Nephron progenitor cell (in vitro differentiated cells): ENCODE results near the gene TMED1.
"Not testable (repeated sequence)": the region's sequence is repeated elsewhere in the genome, so short reads cannot be mapped to it uniquely, and the experiment has no call there.

Source experiments
- DNase-seq: peaks from one replicate; pipeline ENCODE4 v3.0.0; 2021
- H3K27ac Mint-ChIP-seq: 2 replicates; pipeline ENCODE4 v1.8.0; 2021; ENCODE audit warnings: mild to moderate bottlenecking, moderate library complexity, mixed read lengths
- H3K27me3 Mint-ChIP-seq: 2 replicates; pipeline ENCODE4 v1.8.0; 2021; ENCODE audit warnings: mild to moderate bottlenecking, low read depth, mixed read lengths; ENCODE audit not compliant: poor library complexity
- H3K36me3 Mint-ChIP-seq: 2 replicates; pipeline ENCODE4 v1.8.0; 2021; ENCODE audit warnings: low read depth, mixed read lengths
- H3K4me1 Mint-ChIP-seq: 2 replicates; pipeline ENCODE4 v1.8.0; 2021; ENCODE audit warnings: mixed read lengths
- H3K4me3 Mint-ChIP-seq: 2 replicates; pipeline ENCODE4 v1.8.0; 2021; ENCODE audit warnings: mild to moderate bottlenecking, moderate library complexity, mixed read lengths
- H3K9me3 Mint-ChIP-seq: 2 replicates; pipeline ENCODE4 v1.8.0; 2021; ENCODE audit warnings: mild to moderate bottlenecking, moderate library complexity, mixed read lengths
- TF ChIP-seq, protein P1 (sequence below): fragments of 200-600 bp; sonication (generic); IDR thresholded peaks from 2 replicates; pipeline ENCODE4 v1.5.0; 2021; ENCODE audit warnings: antibody characterized with exemption

The TMED1 gene

DNA sequence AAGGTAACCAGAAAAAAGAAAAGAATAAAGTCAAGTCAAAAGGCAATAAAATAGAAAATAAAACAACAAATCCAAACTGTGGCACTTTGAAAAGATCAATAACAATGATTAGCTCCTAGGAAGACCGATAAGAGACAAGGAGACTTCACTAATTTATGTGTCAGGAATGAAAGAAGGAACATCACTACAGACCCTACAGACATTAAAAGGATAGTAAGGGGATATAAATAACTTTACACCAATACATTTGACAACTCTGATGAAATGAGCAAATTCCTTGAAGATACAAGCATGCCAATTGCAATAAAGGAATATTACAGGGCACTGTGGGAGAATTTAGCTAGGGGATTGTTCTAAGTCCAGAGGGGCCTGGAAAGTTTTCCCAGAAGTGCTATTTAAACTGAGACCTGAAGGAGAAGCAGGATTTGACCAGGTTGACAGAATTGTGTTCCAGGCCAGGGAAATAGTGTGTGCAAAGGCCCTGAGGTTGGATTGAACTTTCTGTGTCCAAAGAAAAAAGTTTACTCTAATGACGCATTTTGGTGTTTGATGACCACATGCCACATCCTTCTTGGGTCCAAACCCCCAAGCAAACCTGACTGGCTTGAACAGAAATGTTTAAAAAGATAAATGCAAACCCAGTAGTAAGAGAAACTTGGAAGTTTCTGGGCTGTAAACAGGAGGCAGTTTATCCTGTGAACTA, 10.6 kb upstream of the TMED1 start:
- DNase-seq: no peak
- H3K36me3 Mint-ChIP-seq: no peaks in the 10 kb centered on the region
- H3K27me3 Mint-ChIP-seq: peaks cover 26% of the 10 kb centered on the region
- peaks cover 33% of the 10 kb centered on the region for H3K9me3 Mint-ChIP-seq
- H3K4me3 Mint-ChIP-seq: no peak overlapping the region
- H3K4me1 Mint-ChIP-seq: peaks cover 15% of the 10 kb centered on the region
- H3K27ac Mint-ChIP-seq: no peak overlapping the region
- TF ChIP-seq, protein P1, sequence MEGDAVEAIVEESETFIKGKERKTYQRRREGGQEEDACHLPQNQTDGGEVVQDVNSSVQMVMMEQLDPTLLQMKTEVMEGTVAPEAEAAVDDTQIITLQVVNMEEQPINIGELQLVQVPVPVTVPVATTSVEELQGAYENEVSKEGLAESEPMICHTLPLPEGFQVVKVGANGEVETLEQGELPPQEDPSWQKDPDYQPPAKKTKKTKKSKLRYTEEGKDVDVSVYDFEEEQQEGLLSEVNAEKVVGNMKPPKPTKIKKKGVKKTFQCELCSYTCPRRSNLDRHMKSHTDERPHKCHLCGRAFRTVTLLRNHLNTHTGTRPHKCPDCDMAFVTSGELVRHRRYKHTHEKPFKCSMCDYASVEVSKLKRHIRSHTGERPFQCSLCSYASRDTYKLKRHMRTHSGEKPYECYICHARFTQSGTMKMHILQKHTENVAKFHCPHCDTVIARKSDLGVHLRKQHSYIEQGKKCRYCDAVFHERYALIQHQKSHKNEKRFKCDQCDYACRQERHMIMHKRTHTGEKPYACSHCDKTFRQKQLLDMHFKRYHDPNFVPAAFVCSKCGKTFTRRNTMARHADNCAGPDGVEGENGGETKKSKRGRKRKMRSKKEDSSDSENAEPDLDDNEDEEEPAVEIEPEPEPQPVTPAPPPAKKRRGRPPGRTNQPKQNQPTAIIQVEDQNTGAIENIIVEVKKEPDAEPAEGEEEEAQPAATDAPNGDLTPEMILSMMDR: no peak

DNA sequence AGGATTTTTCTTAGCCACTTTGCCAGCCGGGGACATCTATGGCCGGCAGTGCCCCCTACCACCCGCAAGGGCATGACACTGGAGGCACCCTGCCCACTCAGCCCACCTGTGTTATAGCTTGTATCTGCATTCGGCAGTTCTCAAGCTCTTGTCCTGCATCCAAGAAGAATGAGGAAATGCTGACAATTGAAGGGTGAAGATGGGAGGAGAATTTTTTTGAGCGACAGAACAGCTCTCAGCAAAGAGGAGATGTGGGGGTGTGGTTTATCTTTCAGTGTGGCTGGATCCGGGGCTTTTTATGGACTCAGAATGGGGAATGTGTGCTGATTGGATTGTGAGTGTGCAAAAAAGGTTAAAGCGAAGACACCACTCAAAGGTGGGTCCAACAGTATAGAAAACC, 6.8 kb upstream of the TMED1 start:
- H3K27ac Mint-ChIP-seq: no peak overlapping the region
- peaks cover 11% of the 10 kb centered on the region for H3K4me1 Mint-ChIP-seq
- peaks cover 43% of the 10 kb centered on the region for H3K27me3 Mint-ChIP-seq
- TF ChIP-seq, protein P1: no peak
- DNase-seq: no peak
- H3K4me3 Mint-ChIP-seq: no peak overlapping the region
- no peaks in the 10 kb centered on the region for H3K36me3 Mint-ChIP-seq
- peaks cover 41% of the 10 kb centered on the region for H3K9me3 Mint-ChIP-seq

DNA sequence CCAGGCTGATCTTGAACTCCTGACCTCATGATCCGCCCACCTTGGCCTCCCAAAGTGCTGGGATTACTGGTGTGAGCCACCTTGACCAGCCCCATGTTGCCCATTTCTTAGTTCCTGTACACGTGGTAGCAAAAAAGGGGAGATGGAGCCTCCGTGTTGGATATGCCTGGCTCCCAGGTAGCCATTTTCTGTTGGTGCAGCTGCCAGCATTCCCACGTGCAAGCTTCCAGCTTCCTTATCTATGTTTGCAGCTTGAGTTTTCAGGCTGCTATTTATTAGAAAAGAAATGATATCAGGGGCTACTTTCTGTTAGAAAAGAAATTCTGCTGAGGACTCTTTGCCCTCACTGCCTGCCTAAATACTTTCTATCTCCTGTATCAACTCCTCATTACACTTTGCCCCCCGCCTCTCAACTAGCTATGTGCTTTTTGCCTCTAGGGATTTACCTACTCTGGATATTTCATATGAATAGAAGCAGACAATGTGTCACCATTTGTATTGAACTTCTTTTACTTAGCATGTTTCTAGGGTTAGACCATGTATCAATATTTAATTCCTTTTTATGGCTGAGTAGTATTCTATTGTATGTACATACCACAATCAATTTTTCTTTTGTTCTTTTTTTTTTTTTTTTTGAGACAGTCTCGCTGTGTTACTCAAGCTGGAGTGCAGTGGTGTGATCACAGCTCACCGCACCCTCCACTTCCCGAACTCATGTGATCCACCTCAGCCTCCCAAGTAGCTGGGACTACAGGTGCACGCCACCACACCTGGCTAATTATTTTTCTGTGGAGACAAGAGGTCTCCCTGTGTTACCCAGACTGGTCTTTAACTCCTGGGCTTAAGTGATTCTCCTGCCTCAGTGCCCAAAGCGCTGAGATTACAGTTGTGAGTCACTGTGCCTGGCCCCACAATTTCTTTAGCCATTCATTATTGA, 3.4 kb upstream of the TMED1 start:
- peaks cover 33% of the 10 kb centered on the region for H3K9me3 Mint-ChIP-seq
- DNase-seq: no peak
- no peak overlapping the region for H3K4me3 Mint-ChIP-seq
- H3K4me1 Mint-ChIP-seq: peaks cover 23% of the 10 kb centered on the region
- TF ChIP-seq, protein P1: no peak
- H3K27me3 Mint-ChIP-seq: peaks cover 42% of the 10 kb centered on the region
- no peak overlapping the region for H3K27ac Mint-ChIP-seq
- peaks cover 18% of the 10 kb centered on the region for H3K36me3 Mint-ChIP-seq

DNA sequence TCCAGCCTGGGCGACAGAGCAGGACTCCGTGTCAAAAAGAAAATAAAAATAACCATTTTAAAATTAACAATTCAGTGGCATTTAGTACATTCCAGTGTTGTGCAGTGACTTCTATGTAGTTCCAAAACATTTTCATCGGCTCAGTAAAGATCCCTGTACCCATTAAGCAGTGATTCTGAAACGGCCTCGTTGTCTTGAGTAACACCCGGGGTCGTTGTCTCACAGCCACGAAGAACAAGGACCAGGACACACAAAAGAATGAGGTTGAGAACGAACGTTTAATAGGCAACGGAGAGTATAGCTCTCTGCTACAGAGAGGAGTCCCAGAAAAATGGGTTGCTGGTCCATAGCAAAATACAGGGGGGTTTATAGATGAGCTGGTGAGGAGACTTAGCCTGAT, 2.4 kb upstream of the TMED1 start:
- Mint-ChIP-seq H3K27me3 (peaks cover 37% of the 10 kb centered on the region), H3K4me1 (peaks cover 20% of the 10 kb centered on the region), H3K27ac (no peak overlapping the region), H3K4me3 (no peak overlapping the region), H3K36me3 (peaks cover 18% of the 10 kb centered on the region), H3K9me3 (peaks cover 30% of the 10 kb centered on the region)
- TF ChIP-seq, protein P1: no peak
- DNase-seq: no peak

DNA sequence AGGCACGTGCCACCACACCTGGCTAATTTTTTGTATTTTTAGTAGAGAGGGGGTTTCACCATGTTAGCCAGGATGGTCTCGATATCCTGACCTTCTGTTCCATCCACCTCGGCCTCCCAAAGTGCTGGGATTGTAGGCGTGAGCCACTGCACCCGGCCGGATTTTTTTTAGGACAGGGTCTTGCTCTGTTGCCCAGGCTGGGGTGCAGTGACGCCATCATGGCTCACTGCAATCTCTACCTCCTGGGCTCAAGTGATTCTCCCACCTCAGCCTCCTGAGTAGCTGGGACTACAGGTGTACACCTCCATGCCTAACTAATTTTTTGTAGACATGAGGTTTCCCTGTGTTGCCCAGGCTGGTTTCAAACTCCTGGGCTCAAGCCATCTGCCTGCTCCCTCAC, 1.6 kb upstream of the TMED1 start:
- H3K27me3 Mint-ChIP-seq: peaks cover 33% of the 10 kb centered on the region
- not testable (repeated sequence) for H3K27ac Mint-ChIP-seq, DNase-seq, H3K4me3 Mint-ChIP-seq
- H3K9me3 Mint-ChIP-seq: peaks cover 25% of the 10 kb centered on the region
- H3K36me3 Mint-ChIP-seq: peaks cover 22% of the 10 kb centered on the region
- H3K4me1 Mint-ChIP-seq: peaks cover 17% of the 10 kb centered on the region
